Body of pancreas (tissue), 4 donors: ENCODE data around the gene MRPL4. TPM values are rescaled to one million over a fixed set of nuclear protein-coding genes. Genes with fewer than 3 reads are reported as not detected.

ENCODE experiments used
- ATAC-seq: fragments of 150-250 bp; one replicate; pipeline ENCODE4 v1.9.1; 2016
- DNase-seq, 4 donors: peaks; one replicate each; pipeline ENCODE4 v3.0.0-alpha.2; 2019
- H3K27ac ChIP-seq, 4 donors: fragments of 200-600 bp; sonication (generic); 1 replicate in 3 of 4; 2 replicates in 1 of 4; pipeline versions ENCODE4 v1.5.1 to v1.6.1; 2016 to 2019; ENCODE audit warnings: mild to moderate bottlenecking in 1 of 4, mixed read lengths in 1 of 4, moderate library complexity in 1 of 4
- H3K27me3 ChIP-seq, 2 donors: fragments of 200-600 bp; sonication (generic); one replicate each; pipeline ENCODE4 v1.6.0; 2016; ENCODE audit warnings: mild to moderate bottlenecking in 1 of 2
- H3K36me3 ChIP-seq, 2 donors: fragments of 200-600 bp; sonication (generic); replicated peaks in 1 of 2; 2 replicates each; pipeline ENCODE4 v1.5.1; 2016; ENCODE audit warnings: low read depth in 2 of 2; ENCODE audit not compliant: insufficient read depth in 1 of 2
- H3K4me1 ChIP-seq: fragments of 200-600 bp; sonication (generic); one replicate; pipeline ENCODE4 v1.6.0; 2016
- H3K4me3 ChIP-seq, 2 donors: fragments of 200-600 bp; sonication (generic); 1 replicate in 1 of 2; 2 replicates in 1 of 2; pipeline ENCODE4 v1.5.1; 2016 to 2019
- H3K9me3 ChIP-seq, 3 donors: fragments of 200-600 bp; sonication (generic); 1 replicate in 2 of 3; 2 replicates in 1 of 3; pipeline ENCODE4 v1.5.1; 2016
- CTCF ChIP-seq, 7 experiments: fragments of 450-650 bp in 4 of 7; fragments of 200-600 bp in 3 of 7; sonication (generic) in 3 of 7; IDR thresholded peaks; one replicate each; pipeline ENCODE4 v1.5.1; 2016 to 2019; ENCODE audit warnings: antibody characterized with exemption in 7 of 7
- POLR2A ChIP-seq, 3 donors: fragments of 450-650 bp; IDR thresholded peaks; one replicate each; pipeline ENCODE4 v1.6.1; 2016; ENCODE audit warnings: antibody characterized with exemption in 3 of 3, mild to moderate bottlenecking in 2 of 3
- WGBS, 2 donors: methylation state at CpG; one replicate each; pipeline ENCODE4 v1.1.5; 2017; 5-methylcytosine and 5-hydroxymethylcytosine counted together
- intact Hi-C: fragments of 100-400 bp; cut with DNase I; formaldehyde crosslinking; loops from one replicate; pipeline ENCODE4 v1.15.1; 2023
- microRNA-seq, 2 donors: library from miRNA; unstranded; fragments of <30 nt; microRNA quantifications; one replicate each; pipeline ENCODE4, GENCODE V29; 2016; ENCODE audit warnings: borderline number of aligned reads in 2 of 2, borderline replicate concordance in 2 of 2
- small RNA-seq: library from RNA; depleted of rRNA; stranded (forward); fragments of <200 nt; gene quantifications from one replicate; pipeline ENCODE3, GENCODE V24; 2016
- total RNA-seq, 2 donors: library from RNA; depleted of rRNA; stranded (reverse); fragments of >200 nt; gene quantifications; one replicate each; pipeline ENCODE4 v1.1.0, GENCODE V29; 2016

The MRPL4 gene
- total RNA-seq, 2 donors from 2014 or later: 17.9 to 18.1 TPM

GRCh38 chr19:10305139-10305806, 53.3 kb downstream of the MRPL4 start:
- H3K27me3 ChIP-seq: no peaks in the 10 kb centered on the region
- H3K36me3 ChIP-seq: no peaks in the 10 kb centered on the region
- 71 to 72% methylated on average over 14 to 16 of the region's 17 CpGs for WGBS, 2 donors
- DNase-seq: peak in 1 of 4 donors; percentile 50
- ATAC-seq: no peak
- no peak overlapping the region for H3K4me3 ChIP-seq
- no peak overlapping the region for H3K27ac ChIP-seq
- no peaks in the 10 kb centered on the region for H3K9me3 ChIP-seq
- TF ChIP-seq POLR2A (IDR thresholded peaks at IDR 0.05): no peak
- TF ChIP-seq CTCF (IDR thresholded peaks at IDR 0.05): no peak
- H3K4me1 ChIP-seq: no peaks in the 10 kb centered on the region
- intact Hi-C loops: no loop called here

- Histone ChIP-seq H3K4me3 (no peak overlapping the region), H3K27me3 (no peaks in the 10 kb centered on the region), H3K27ac (no peak overlapping the region), H3K4me1 (no peaks in the 10 kb centered on the region), H3K9me3 (no peaks in the 10 kb centered on the region), H3K36me3 (no peaks in the 10 kb centered on the region)
- intact Hi-C loops: no loop called here
- DNase-seq (no peak), ATAC-seq (no peak)
- 81 to 99% methylated on average over 5 of the region's 5 CpGs for WGBS, 2 donors
- TF ChIP-seq CTCF (IDR thresholded peaks at IDR 0.05): no peak
- TF ChIP-seq POLR2A (IDR thresholded peaks at IDR 0.05): no peak
Observed at GRCh38 chr19:10306327-10306726, 54.3 kb downstream of the MRPL4 start.

- Histone ChIP-seq H3K27me3 (no peaks in the 10 kb centered on the region), H3K27ac (no peak within 1 kb of the TSS), H3K4me1 (peaks cover under 1% of the 10 kb centered on the region), H3K4me3 (no peak within 1 kb of the TSS), H3K9me3 (no peaks in the 10 kb centered on the region), H3K36me3 (no peaks in the 10 kb centered on the region)
- WGBS, 2 donors: 88 to 93% methylated on average over 20 to 24 of the region's 24 CpGs
- intact Hi-C loops: no loop called here
- DNase-seq: no peak
- TF ChIP-seq POLR2A (IDR thresholded peaks at IDR 0.05): no peak
- TF ChIP-seq CTCF (IDR thresholded peaks at IDR 0.05): no peak
- ATAC-seq: no peak
Observed at GRCh38 chr19:10309423-10309822, 57.4 kb downstream of the MRPL4 start, which contains the start of gene ZGLP1. TSS of gene ZGLP1 (minus strand) at chr19:10309815.

Small RNA genes within 50 kb of the gene (microRNA-seq; reads per million reads assigned to microRNA genes)
- 0 reads per million in 2 donors for gene MIR4322

Small RNA genes within 50 kb of the gene (small RNA-seq; reads per million reads assigned to genes)
- not detected for gene AC011511.1
- not detected for gene MIR4322

Other genes with a start within 250 kb of the MRPL4 start
- 1 to 10 TPM; 3.4 to 9.6 TPM for gene COL5A3, start 241.7 kb upstream of the MRPL4 start, total RNA-seq
- gene RDH8, start 238.7 kb upstream of the MRPL4 start, total RNA-seq: not detected
- gene SHFL, start 165.9 kb upstream of the MRPL4 start, total RNA-seq: 10 to 100 TPM; 19.1 to 21.0 TPM
- gene ANGPTL6, start 149.5 kb upstream of the MRPL4 start, total RNA-seq: not detected
- gene PPAN, start 145.9 kb upstream of the MRPL4 start, total RNA-seq: 10 to 100 TPM; 11.5 to 14.0 TPM
- gene P2RY11, start 140.5 kb upstream of the MRPL4 start, total RNA-seq: 1 to 10 TPM; 2.9 to 3.6 TPM
- 100 to 1,000 TPM; 192 to 209 TPM for gene EIF3G, start 132.3 kb upstream of the MRPL4 start, total RNA-seq
- 10 to 100 TPM; 17.9 to 36.6 TPM for gene DNMT1, start 57.3 kb upstream of the MRPL4 start, total RNA-seq
- 1 to 10 TPM; 2.6 to 3.6 TPM for gene S1PR2, start 20.9 kb upstream of the MRPL4 start, total RNA-seq
- 10 to 100 TPM in 1 of 2 donors, 1 to 10 TPM in 1; 7.3 to 68.9 TPM for gene ICAM1, start 18.9 kb downstream of the MRPL4 start, total RNA-seq
- under 1 TPM in 1 of 2 donors, not detected in 1; 0.26 TPM for gene ICAM4, start 34.7 kb downstream of the MRPL4 start, total RNA-seq
- gene ICAM5, start 37.7 kb downstream of the MRPL4 start, total RNA-seq: under 1 TPM in 1 of 2 donors, not detected in 1; 0.33 TPM
- 1 to 10 TPM; 2.3 to 4.6 TPM for gene ZGLP1, start 57.6 kb downstream of the MRPL4 start, total RNA-seq
- gene FDX2, start 63.8 kb downstream of the MRPL4 start, total RNA-seq: 10 to 100 TPM; 11.2 to 16.8 TPM
- gene RAVER1, start 81.3 kb downstream of the MRPL4 start, total RNA-seq: 10 to 100 TPM in 1 of 2 donors, 1 to 10 TPM in 1; 9.9 to 30.7 TPM
- gene ICAM3, start 87.4 kb downstream of the MRPL4 start, total RNA-seq: 1 to 10 TPM; 2.1 to 5.9 TPM
- 100 to 1,000 TPM in 1 of 2 donors, 10 to 100 TPM in 1; 72.4 to 168 TPM for gene TYK2, start 128.4 kb downstream of the MRPL4 start, total RNA-seq
- 100 to 1,000 TPM in 1 of 2 donors, 10 to 100 TPM in 1; 89.7 to 122 TPM for gene CDC37, start 151.3 kb downstream of the MRPL4 start, total RNA-seq
- gene PDE4A, start 168.3 kb downstream of the MRPL4 start, total RNA-seq: 10 to 100 TPM in 1 of 2 donors, 1 to 10 TPM in 1; 8.8 to 17.1 TPM